DMS79 (cell line): ENCODE data around the gene MAEA.
"Not testable (repeated sequence)": the region's sequence is repeated elsewhere in the genome, so short reads cannot be mapped to it uniquely, and the experiment has no call there.

Experiments used
- DNase-seq: peaks from one replicate; lab custom pipeline; 2025; lab: John Stamatoyannopoulos, UW

MAEA gene

GRCh38 chr4:1335193-1335883 is 45.6 kb downstream of the MAEA start:
- DNase-seq, result not testable (repeated sequence)

GRCh38 chr4:1336088-1336491 is 46.4 kb downstream of the MAEA start:
- DNase-seq, result no peak

GRCh38 chr4:1337376-1337831 is 47.7 kb downstream of the MAEA start:
- DNase-seq, result no peak

GRCh38 chr4:1337951-1338751 is 48.5 kb downstream of the MAEA start:
- DNase-seq, result no peak

- no peak for DNase-seq
These were observed 49.2 kb downstream of the MAEA start for GRCh38 chr4:1338752-1339414.

- no peak for DNase-seq
These were observed 49.8 kb downstream of the MAEA start for GRCh38 chr4:1339489-1339888.

GRCh38 chr4:1340181-1340747 is 50.6 kb downstream of the MAEA start:
- no peak for DNase-seq

GRCh38 chr4:1340861-1341260 is 51.2 kb downstream of the MAEA start:
- no peak for DNase-seq

- no peak for DNase-seq
These were observed 52.3 kb downstream of the MAEA start for GRCh38 chr4:1342003-1342402.

GRCh38 chr4:1344696-1345095 is 55.0 kb downstream of the MAEA start:
- DNase-seq, result no peak

GRCh38 chr4:1345903-1346780 is 56.5 kb downstream of the MAEA start:
- no peak for DNase-seq

GRCh38 chr4:1346781-1347409 is 57.2 kb downstream of the MAEA start, which contains the start of gene UVSSA:
TSS of gene UVSSA (plus strand) at chr4:1347208. CDS start at chr4:1348092, 884 bp downstream.
- DNase-seq, result peak; percentile 90

GRCh38 chr4:1347410-1347864 is 57.7 kb downstream of the MAEA start:
- no peak for DNase-seq

- no peak for DNase-seq
These were observed 58.4 kb downstream of the MAEA start for GRCh38 chr4:1348014-1348513.

GRCh38 chr4:1348746-1349145 is 59.1 kb downstream of the MAEA start:
- DNase-seq, result no peak

GRCh38 chr4:1349359-1350168 is 59.9 kb downstream of the MAEA start:
- no peak for DNase-seq

GRCh38 chr4:1350169-1350520 is 60.5 kb downstream of the MAEA start:
- no peak for DNase-seq

- peak; percentile 5 for DNase-seq
These were observed 62.3 kb downstream of the MAEA start for GRCh38 chr4:1351854-1352566.

GRCh38 chr4:1352567-1352900 is 62.8 kb downstream of the MAEA start:
- no peak for DNase-seq
